ENCODE results near the gene POU4F1.
A peak's percentile ranks its signal among the peaks of the same experiment; 100 is the strongest.

Gene POU4F1

DNA sequence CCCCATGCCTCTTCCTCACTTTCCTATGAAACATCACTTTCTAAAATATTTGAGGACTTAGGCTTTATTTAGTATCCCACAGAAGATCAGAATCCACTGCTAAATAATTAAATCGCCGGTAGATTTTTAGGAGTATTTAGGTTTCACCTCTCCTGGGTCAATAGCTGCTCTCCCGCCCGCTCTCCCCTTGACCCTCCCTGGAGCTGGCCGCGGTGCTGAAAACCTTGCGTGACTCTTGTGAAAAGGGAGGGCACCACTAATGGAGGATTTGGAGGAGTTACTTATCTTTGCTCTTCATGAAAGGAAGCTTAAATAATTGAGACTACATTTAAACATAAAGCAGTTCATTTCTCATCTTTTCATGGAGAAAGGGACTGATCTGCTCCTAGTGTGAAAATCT, 14.1 kb downstream of the POU4F1 start:
- DNase-seq: peak; percentile 45

DNA sequence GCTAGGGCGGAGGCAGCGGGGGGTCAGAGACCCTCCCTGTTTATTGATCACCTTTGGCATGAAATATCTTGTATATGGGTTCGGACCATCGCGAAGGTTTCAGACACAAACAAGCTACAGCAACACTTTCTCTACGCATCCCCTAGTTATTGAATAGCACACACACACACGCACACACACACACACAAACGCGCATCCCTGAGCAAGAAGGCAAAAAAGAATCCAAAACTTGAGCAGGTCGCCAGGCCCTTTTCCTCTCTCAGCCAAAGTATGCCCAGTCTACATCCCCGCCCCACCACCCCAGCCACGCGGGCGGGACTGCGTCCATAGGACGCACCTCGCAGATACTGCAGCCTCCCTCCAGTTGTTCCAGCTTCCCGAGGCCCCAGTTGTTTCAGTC, 16.0 kb downstream of the POU4F1 start:
- no peak for DNase-seq

DNA sequence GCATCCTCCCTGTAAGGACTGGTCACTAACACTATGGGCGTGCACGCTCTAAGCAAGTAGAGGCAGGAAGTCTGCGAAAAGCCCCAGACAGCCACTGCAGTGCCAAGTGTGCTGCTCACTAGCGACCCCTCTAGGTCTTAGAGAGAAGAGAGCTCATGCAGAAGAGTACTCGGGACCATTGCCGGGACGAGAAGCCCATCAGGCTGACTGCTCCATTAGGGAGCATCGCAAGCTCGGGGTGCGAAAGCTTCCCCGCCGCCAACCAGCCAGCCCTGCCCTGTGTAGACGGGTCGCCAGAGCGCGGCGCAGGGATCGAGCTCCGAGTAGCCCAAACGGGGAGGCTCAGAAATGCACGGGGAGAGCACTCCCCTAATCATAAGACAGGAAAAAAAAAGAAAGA, 16.6 kb downstream of the POU4F1 start:
- DNase-seq: no peak

DNA sequence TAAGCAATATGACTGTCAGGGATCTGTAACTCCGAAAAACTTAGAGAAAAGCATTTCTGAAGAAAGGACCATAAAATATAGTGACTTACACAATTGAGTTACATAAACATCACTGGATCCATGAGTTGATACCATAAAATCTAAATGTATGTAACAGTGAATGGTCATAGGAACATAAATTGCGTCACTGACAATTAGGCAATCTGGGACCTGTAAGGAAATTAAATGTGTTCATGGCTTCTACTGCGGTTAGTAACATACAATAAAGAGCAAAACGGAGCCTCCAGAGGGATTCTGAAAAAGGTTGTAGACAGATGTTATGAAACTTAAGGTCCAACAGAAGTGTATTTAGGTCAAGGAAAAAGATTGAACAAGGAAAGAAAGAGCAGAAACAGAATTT, 27.1 kb downstream of the POU4F1 start:
- DNase-seq: no peak

DNA sequence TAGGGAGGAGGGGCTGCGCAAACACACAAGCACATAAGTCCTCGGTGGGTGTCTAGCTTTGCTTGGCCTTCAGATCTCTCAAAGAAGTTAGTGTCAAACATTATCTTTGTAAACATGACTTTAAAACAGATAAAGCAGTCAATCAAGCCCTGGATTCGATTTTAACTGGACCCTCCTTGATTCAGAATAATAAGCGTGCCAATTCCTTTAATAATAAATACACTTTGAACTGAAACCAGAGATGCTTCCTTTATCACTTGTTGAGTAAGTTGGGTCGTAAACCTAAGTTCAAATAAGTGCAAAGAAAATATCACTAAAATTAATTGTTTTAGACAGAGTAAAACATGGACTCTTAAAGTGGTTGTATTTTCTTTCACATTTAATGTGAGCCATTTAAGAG, 30.9 kb downstream of the POU4F1 start:
- no peak for DNase-seq

DNA sequence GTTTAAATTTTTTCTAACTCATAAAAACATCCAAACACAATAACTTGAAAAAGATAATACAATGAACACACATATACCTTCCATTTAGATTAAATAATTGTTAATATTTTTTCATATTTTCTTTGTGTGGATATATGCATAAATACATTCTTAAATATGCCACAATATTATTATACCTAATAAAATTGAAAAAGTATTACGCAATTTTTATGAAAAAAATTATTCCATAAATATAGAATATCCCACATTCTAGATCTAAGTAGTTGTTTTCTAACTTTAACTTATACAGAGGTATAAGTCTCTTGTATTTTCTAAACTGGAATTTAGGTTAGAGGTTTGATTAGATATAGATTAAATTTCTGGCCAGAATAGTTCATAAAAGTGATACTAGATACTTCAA, 34.3 kb downstream of the POU4F1 start:
- DNase-seq: no peak

DNA sequence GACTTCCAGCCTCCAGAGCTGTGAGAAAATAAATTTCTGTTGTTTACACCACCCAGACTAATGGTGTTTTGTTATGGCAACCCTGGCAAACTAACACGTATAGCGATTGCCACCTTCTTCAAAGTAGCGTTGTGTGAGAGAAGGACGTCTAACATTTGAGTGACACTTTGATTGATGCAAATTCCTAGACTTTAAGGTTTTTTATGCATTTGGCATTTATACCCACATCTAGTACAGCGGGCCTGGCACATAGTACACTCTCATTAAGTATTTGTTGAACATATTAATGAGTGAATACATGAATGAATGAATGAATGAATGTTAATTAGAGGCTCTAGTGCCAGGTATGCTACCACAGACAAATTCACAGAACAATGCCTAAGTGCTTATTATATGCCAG, 36.7 kb downstream of the POU4F1 start:
- DNase-seq: no peak

DNA sequence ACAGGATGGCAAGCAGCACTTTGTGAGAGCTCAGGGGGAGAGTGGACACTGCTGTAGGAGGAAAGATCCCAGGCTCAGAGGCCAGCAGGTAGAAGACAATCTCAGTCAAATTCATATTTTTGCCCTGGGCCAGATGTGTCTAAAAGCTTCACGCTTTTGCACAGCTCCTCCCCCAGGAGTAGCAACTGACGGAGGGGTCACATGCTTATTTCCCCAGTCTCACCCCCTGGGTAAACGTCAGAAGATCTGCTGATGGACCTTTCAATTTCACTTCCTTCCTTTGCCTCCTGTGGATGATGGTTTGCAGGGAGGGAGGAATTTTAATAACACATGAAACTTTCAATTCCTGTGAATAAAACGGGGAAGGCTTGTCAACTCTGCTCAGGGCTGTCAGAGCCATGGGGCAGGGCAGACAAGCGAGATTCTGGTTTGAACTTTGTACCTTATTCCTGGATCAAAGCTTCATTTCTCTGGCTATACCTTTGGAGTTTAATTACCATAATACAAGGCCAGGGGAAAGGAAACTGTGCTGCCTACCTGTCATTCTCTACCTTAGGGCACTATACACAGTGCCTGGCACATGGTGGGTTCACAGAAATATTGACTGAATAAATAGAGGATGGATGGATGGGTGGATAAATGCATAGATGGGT, 41.0 kb downstream of the POU4F1 start:
- no peak for DNase-seq
